GM12892 (cell line): Measurements from ENCODE around the gene ZAR1.
A peak's percentile ranks its signal among the peaks of the same experiment; 100 is the strongest.

ENCODE experiments used
- DNase-seq: peaks from one replicate; pipeline ENCODE4 v3.0.0; 2011; ENCODE audit not compliant: insufficient read length
- FAIRE-seq: peaks from 2 replicates; lab custom pipeline; 2011; peaks lifted over from hg19 to GRCh38; lab: Jason Lieb, UNC
- POLR2A ChIP-seq: IDR thresholded peaks from 2 replicates; pipeline ENCODE4 v1.6.1; 2011; ENCODE audit warnings: low read depth, low read length, control low read depth
- POLR2AphosphoS5 ChIP-seq: IDR thresholded peaks from 2 replicates; pipeline ENCODE4 v1.6.1; 2011; ENCODE audit warnings: low read depth, low read length, control low read depth
- TAF1 ChIP-seq: IDR thresholded peaks from 2 replicates; pipeline ENCODE4 v1.6.1; 2011; ENCODE audit warnings: low read depth, mild to moderate bottlenecking, control low read depth, low read length, borderline replicate concordance

ZAR1 gene

DNA sequence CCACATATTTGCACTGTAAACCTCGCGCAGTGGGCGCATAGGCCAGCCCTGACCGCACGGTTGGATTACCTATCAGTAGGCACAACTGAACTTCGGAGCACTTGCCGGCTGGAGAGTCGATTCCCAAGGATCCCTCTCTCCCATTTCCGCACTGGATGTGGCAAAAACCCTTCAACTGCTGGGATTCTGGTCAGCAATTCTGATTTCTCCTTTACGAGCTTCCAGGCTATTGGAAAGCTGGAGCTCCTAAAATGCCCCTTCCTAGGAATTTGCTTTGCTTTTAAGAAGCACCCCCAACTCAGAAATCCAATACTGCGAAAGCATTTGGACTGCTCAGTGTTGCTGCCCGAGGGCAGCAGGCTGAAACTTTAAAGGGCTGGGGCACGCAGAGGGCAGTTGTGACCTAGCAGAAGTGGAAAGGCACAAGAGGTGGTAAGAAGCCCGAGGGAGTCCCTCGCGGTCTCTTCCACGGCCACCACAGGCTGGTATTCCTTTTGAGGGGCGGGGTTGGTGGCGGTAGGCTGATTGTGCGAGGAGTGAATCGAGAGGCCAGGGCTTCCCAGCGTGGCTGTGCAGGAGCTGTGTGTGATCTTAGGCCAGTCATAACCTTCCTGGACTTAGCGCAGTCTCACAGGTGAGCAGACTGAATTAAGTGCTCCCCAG, 1.6 kb downstream of the ZAR1 start:
- TF ChIP-seq POLR2A (no peak), POLR2AphosphoS5 (no peak), TAF1 (no peak)
- no peak for DNase-seq
- FAIRE-seq = no peak

DNA sequence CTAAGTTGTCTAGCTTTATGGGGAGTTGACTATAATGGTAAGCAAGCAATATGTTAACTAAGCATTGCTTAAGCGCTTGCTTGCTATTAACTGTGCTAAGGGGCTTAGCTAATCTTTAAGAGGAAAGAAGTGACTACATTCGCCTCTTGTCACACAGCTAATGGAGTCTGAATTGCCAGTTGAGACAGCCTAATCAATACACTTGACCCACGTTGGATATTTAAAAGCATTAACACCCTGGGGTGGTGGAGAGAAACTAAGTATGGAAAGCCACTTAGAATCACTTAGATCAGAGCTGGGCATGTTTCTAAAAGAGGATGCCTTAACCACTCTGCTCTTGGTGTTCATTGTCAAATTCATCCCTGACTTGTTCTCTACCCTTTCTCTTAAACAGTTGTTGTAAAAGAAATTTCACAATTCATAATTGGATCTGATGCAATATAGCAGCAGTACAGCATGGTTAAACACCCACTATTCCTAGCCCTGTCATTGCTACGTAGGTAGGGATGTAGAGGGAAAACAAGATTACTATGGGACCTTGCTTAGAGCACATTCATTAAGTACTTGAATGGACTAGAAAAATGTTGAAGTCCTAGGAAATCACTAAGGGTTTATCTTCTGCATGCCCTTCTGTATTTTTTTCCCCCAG, 3.5 kb downstream of the ZAR1 start:
- no peak for DNase-seq
- no peak for FAIRE-seq
- TF ChIP-seq TAF1 (no peak), POLR2AphosphoS5 (no peak), POLR2A (no peak)

DNA sequence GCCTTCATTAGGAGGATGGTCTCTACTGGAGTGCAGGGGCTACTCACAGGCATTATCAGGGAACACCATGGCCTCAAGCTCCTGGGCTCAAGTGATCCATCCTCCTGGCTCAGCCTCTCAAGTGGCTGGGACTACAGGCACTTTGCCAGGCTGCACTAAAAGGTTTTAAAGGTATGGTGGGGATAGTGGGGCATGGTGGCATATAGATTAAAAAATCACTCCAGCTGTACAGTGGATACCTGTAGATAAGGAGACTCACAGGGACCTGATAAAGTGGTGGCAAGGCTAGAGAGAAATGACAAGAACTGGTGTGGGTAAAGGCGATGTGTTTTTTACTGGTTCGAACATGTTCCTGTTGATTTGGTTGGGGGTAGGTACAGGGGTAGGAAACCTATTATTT, 5.9 kb downstream of the ZAR1 start:
- no peak for FAIRE-seq
- TF ChIP-seq POLR2A (no peak; the same call in 1 of the 2 replicates), TAF1 (no peak), POLR2AphosphoS5 (no peak)

DNA sequence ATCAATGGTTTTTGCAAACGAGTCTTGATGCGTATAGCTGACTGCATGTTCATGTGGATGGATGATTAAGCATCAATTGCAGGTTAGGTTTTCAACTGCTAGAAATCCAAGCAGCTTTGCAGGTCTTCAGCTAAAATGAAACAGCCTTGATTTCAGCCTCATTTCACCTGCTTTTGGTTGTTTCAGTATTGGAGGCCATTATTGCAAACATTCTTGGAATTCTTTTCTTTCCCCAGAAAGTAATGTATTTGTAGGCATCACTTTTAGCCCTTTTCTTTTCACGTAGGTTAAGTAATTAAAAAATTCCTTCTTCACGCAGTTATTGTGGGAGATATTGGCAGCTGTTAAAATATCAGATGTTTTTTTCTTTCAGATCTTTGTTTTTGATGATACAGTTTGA, 8.8 kb downstream of the ZAR1 start:
- FAIRE-seq = peak; percentile 42
- TF ChIP-seq TAF1 = no peak
- no peak for TF ChIP-seq POLR2AphosphoS5
- TF ChIP-seq POLR2A = no peak
- DNase-seq = no peak

More for the DNA sequence above, 5.9 kb downstream of the ZAR1 start:
- no peak for DNase-seq

DNA sequence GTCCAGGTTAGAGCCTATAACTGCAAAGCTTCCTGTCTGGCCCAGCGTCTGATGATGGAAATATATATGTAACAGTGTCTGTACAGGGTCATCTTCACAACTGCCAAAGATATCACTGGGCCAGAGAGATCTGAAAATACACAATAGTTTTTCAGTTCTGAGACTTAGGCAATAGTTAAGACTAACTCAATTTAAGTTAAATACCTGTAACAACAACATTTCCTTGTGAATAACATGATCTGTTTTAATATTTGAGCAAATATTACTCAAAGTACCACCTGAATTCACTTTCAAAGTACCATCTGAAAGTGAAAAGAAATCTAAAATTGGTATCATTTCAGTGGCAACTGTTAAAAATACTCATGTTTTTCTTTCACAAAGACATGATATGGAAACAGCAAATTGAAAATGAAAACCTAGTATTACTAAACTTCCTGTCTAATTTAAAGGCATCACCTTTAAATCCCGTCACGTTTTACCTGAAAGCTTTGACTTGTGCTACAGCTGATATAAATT, 9.6 kb downstream of the ZAR1 start:
- FAIRE-seq = peak; percentile 85
- no peak for TF ChIP-seq POLR2A
- TF ChIP-seq TAF1 = no peak
- TF ChIP-seq POLR2AphosphoS5 = no peak
- DNase-seq = no peak

DNA sequence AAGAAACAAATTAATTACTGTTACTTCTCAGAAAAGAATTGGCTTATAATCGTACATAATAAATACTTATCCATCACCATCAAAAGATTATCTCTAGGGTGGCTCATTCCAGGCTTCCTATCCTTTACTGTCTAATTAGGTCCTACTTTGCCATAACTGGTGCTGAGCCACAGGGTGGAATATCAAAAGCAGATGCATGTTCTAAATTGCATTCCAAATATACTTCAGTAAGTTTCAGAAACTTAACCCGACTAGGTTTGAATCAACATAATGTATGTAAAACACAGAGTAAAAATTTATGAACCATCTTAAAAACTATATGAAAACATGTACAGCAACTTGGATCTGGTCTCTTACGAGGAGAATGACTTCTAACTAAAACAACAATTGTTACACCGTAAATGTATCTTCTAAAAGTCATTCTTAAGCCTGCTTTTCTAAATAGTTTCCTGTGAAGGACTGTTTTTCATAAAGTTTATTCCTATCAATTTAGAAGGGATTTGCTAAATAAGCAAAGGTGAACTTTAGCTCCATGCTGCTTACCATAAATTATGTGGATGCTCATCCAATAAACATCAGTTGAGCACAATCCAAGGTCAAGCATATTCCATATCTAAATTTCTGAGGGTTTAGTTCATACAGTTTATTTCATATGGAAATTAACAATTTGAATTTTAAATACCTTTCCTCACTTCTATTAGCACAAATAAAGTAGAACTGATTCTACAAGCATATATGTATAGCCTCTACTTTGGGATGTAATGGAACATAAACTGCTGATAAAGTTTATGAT, 13.4 kb downstream of the ZAR1 start:
- TF ChIP-seq TAF1 (no peak), POLR2AphosphoS5 (no peak), POLR2A (no peak)
- no peak for FAIRE-seq
- no peak for DNase-seq

DNA sequence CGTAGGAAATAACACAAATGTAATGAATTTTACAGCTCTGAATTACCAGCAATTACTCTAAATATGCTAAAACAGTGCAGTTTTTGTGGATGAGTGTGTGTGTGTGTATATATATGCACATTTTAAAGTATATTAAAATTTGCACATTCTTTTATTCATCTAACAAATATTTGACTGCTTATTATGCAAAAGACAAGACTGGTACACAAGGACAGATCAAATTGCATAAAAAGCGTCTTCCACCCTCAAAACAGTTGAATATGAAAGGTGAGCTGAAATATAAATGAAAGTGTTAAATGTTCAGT, 13.9 kb downstream of the ZAR1 start:
- FAIRE-seq = no peak
- no peak for TF ChIP-seq POLR2AphosphoS5
- no peak for TF ChIP-seq TAF1
- no peak for TF ChIP-seq POLR2A
- no peak for DNase-seq

DNA sequence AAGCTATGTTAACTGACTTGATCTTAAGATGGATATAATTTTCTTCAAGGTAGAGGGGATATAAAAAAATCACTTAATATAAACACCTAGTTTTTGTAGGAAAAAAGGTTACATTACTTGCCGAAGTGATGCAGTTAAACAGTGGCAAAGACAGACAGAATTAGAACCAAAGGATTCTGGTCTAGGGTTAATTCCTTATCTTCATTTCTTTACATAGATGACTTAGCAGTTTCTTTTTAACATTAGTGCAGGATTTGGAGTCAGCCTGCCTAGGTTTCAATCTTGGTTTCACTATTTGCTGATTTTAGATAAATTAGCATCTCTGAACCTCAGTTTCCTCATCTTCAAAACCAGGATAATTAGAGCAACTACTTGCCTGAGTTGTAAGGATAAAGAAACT, 14.3 kb downstream of the ZAR1 start:
- TF ChIP-seq POLR2AphosphoS5 (no peak), POLR2A (no peak), TAF1 (no peak)
- DNase-seq (no peak), FAIRE-seq (no peak)

DNA sequence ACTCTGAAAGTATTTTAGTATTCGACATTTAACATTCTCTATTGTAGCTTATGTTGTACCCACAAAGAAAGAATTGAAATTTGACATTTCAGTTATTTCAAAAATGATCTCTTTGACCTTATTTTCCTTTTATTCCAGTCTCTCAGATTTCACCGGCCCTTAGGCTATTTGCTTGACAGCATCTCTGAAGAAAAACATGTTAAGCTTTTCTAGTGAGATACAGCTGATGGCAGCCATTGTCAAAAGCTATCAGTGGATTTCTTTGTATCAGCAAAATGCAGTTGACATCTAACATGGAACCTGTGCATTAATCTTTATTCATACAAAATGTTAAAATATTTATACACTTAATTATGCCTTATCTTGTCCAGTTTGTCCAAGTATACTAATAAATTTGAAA, 16.7 kb downstream of the ZAR1 start:
- TF ChIP-seq POLR2A (no peak), TAF1 (no peak), POLR2AphosphoS5 (no peak)
- FAIRE-seq = no peak
- DNase-seq = no peak

DNA sequence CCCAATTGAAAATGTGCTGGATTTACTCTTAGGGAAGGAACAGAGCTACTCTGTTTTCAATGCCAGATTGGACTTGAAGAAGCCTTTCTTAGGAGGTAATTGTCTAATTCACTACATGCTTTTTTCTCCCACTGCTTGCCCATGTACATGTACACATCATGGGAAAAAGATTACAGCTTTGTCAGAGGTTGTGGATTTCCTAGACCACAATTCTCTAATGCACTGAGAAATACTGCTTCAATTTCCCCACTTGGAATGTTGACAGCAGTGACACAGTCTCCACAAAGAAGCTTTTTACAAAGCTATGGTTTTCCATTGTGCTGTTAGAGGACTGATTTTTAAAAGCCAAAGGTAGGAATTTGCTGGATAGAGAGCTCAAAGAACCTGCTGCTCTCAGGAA, 19.5 kb downstream of the ZAR1 start:
- DNase-seq (no peak), FAIRE-seq (no peak)
- TF ChIP-seq TAF1 (no peak), POLR2A (no peak), POLR2AphosphoS5 (no peak)

DNA sequence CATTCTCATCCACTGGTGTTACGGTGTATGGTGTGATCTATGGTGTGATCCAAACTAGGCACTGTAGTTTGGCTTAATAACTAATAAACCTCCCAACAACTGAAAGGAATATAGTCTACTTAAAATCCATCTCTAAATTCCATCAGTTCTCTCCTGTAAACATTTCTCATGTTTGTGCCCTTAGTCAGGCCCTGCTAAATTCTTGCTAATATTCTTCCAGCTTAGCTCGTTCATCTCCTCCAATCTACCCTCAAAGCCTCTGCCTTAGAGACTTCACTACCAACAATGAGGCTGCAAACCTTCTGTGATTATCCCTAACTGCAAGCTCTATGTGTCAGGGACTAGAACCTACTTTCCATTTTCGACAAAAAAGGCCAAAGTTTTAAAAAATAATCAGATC, 28.1 kb downstream of the ZAR1 start:
- FAIRE-seq (no peak), DNase-seq (no peak)
- TF ChIP-seq POLR2A (no peak), TAF1 (no peak), POLR2AphosphoS5 (no peak)
